Stimulated activated CD8-positive, alpha-beta memory T cell treated with anti-CD3 and anti-CD28 coated beads, Interleukin-7, amount 100 ng/mL, for 1 hour (primary cell): ENCODE data around the gene GATAD1.
"Not testable (repeated sequence)": the region's sequence is repeated elsewhere in the genome, so short reads cannot be mapped to it uniquely, and the experiment has no call there.

ENCODE experiments used
- DNase-seq, 2 donors: peaks; one replicate each; pipeline ENCODE4 v3.0.0-alpha.2; 2020; ENCODE audit warnings: low read depth in 2 of 2

GATAD1 gene

DNA sequence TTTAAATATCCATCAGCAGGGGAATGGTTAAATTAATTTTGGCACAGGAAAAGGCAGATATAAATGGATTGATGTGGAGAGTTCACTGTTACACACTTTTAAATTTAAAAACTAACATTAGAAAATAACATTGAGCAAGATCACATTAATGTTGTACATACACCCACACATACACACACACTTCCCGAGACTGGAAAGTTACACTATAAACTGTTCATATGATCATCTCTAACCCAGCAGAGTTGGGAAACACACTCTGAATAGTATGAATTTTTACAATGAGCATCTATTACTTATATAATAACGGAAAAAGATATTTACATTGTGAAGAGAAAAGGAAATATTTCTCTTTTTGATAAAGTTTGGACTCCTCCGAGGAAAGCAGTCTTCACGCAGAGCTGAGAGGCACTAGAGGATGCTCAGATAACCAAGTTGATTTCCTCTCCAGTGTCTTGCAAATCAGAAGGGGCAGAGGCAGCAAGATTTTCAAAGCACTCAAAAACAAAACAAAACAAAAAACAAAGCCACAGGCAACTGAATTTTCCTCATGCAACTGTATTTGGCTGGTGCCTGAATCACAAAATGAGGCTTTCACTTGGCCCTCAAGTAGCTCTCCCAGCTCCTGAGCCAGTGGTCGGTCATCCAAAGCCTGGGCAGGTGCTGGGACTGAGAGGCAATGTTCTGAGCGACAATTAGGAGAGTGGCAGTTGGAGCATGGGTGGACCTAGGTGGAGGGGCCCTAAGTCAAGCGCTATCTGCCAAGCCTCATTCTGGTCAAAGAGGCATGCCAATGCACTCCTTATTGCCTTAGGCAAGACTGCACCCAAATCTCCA is 10.5 kb upstream of the GATAD1 start:
- DNase-seq: no peak

DNA sequence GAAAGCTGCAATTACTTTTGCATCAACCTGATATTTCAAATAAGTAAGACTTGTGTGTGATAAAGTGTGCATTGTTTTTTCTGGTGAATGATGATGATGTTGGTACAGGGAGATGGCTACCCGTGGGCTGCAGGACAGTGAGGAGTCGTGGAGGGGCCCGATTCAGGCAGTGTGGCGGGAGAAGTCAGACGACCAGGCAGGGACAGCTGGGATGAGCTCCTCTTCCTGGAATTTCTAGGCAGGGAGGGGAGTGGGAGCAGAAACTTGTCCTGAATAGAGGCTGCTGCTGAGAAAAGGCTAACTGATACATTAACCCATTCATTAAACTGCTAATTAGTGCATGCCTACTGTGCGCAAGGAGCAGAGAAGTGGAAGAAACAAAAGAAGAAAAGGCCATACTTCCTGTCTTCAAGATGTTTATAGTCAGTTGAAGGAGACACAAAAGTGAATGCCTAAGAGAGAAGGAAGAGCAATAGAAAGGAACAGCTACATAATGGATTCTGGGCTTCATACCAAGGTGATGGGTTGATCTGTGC is 9.3 kb upstream of the GATAD1 start:
- DNase-seq: no peak

DNA sequence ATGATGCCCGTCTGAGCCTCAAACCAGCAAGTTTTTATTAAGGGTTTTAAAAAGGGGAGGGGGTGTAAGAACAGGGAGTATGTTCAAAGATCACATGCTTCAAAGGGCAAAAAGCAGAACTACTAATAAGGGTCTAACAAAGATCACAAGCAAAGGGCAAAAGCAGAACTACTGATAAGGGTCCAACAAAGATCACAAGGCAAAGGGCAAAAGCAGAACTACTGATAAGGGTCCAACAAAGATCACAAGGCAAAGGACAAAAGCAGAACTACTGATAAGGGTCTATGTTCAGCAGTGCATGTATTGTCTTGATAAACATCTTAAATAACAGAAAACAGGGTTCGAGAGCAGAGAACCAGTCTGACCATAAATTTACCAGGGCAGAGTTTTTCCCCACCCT is 4.6 kb upstream of the GATAD1 start:
- DNase-seq: not testable (repeated sequence)

DNA sequence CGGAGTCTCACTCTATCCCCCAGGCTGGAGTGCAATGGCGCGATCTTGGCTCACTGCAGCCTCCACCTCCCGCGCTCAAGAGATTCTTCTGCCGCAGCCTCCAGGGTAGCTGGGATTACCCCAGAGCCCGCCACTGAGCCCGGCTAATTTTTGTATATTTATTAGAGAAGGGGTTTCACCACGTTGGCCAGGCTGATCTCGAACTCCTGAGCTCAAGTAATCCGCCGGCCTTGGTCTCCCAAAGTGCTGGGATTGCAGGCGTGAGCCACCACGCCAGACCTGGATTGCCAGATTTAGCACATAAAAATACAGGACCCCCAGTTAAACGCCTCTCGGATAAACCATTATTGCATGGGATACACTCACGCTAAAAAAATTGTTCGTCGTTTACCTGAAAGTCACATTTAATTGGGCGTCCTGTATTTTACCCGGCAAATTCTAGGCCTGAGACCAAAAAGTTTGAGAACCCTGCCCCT is 375 bp upstream of the GATAD1 start:
- DNase-seq: no peak

DNA sequence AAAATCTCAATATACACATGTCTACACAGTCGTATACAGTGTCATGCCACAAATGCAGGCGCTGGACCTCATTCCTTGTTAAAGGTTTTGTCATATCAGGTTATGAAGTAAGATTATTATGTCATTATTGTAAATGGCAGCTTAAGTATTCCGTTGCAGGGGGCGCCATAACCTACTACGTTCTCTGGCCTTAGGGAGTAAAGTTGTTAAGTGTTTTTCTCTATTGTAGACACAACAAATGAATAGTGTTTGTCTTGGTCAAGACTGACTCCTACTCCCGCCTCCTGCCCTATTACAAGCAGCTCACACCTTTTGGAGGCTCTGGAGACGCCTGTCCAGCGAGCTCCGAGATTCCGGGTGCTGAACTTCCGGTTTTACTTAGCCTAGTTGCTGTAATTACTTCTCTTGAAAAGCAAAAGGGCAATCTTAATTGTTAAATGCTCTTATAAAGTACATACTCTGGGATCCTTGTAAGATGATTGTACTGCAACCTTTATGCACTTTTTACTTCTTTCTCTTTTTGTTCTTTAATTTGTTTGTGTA is 994 bp downstream of the GATAD1 start:
- DNase-seq: peak; percentile 13 to 29

DNA sequence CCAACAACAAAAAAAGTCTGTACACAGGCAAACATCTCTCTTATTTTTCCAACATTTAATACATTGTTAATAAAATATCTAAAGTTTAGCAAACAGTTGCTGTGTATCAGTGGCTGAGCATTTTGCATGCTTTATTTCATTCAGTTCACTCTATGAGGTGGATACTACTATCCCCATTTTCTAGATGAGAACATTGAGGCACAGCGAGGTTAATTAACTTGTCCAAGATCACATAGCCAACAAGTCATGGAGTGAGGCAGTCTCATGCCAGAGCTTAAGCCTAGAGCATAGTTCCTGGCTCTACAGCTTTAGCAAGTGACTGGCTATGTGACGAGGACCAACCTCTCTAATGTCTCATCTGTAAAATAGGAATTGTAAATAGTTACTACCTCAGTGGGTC is 4.4 kb downstream of the GATAD1 start:
- DNase-seq: no peak

DNA sequence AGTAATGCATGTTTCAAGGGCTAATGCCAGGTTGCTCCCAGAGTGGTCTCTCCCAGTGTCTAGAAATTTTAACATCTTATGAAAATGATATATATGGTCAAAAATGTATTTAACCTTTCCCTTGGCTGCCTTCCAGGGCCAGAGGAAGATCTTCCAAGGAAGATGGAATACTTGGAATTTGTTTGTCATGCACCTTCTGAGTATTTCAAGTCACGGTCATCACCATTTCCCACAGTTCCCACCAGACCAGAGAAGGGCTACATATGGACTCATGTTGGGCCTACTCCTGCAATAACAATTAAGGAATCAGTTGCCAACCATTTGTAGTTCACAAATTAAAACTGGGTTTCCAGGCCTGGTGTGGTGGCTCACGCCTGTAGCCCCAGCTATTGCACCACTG is 9.0 kb downstream of the GATAD1 start:
- DNase-seq: no peak

DNA sequence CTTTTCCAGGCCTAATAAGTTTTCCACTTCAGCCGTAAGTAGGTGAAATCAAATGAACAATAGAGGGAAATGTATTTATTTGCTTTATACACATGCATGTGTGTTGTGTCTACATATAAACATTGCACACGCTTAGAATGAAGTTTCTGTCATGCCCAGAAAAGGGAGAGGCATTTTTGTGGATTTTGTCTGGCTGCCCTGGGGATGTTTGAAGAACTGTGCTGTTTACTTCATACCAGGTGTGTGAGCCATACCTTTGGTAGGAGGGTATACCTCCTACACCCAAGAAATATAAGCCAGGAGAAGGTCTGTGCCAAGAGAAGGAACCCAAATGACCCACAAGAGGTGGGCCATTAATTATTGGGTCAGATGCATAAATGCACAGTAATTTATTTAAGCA is 12.8 kb downstream of the GATAD1 start:
- no peak for DNase-seq

DNA sequence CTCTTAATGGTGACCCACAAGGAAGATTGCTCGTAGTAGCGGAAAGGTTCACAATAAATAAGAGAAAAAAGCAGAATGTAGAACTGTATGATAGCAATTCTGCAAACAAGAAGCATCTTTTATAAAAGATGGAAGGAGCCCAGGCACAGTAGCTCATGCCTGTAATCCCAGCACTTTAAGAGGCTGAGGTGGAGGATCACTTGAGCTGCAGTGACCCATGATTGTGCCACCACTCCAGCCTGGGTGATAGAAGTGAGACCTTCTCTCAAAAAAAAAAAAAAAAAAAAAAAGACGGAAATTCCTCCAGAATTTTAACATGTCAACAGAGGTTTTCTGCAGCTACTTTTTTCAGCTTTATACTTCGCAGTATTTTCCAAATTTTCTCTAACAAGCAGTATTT is 13.2 kb downstream of the GATAD1 start:
- DNase-seq: no peak

DNA sequence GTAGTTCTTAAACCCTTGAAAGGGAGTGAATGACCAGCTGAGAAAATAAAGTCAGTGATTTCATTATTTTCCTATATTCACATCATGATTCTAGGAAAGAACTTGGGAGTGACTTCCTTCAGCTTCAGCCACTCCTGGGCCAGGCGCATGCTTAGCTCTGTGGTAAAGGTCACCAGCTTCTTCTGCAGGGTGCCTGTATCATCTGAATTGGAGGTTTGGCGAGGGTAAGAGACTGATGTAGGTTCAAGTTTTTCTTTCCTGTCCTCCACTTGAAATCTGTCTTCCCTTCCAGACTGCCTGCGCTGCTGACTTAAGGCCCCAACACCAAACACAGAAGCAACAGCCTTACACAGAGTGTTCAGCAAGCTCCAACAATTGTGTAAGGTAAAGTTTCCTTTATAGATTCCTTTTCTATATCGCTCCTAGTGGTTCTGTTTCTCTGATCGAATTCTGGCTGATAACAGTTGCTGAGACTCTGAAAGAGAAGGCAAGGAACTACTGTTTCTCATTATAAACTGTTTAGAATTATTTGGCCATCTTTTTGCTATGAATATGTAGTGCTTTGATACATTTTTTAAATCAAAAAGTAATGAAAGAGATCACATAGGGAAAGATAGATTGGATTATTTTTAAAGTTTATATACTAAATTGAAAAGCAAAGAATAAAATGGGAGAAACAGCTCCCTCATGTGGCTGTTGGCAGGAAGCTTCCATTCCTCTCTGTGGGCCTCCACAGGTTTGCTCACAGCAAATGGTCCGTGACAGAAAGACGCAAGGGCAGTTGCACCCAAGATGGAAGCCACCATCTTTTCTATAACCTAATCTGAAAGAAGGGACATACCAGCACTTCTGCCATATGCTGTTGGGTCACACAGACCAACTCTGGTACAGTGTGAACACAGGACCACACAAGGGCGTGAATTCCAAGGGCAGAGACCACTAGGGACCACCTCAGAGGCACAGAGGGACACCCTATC is 14.0 kb downstream of the GATAD1 start:
- no peak for DNase-seq

DNA sequence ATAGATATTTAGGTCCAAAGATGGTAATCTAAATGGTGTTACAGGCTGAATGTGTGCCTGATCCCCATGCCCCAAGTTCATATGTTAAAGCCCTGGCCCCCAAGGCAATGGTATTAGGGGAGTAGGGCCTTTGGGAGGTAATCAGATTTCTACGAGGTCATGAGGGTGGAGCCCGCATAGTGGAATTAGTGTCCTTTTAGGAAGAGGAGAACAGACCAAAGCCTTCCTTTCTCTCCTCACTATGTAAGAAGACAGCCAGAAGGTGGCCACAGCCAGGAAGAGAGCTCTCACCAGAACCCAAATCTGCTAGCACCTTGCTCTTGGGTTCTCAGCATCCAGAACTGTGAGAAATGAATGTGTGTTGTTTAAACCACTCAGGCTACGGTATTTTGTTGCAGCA is 15.3 kb downstream of the GATAD1 start:
- DNase-seq: no peak

DNA sequence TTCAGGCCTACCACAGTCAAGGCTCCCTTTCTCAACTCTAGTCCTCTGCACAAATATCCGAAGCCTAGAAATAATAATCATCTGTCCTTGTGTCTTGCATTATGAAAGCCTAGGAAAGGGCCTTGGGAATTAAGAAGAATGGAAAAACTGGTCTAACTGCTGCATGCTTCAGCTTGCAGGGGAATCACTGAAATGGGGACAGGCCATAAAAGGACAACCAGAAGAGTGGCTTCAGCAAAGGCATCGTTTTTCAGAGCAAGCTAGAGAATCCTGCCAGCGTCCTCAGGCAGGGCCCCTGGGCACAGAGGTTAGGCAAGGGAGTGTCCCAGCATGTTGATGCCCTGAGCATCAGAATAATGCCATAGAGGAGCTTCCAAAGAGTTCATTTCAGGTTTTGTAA is 17.2 kb downstream of the GATAD1 start:
- DNase-seq: no peak

DNA sequence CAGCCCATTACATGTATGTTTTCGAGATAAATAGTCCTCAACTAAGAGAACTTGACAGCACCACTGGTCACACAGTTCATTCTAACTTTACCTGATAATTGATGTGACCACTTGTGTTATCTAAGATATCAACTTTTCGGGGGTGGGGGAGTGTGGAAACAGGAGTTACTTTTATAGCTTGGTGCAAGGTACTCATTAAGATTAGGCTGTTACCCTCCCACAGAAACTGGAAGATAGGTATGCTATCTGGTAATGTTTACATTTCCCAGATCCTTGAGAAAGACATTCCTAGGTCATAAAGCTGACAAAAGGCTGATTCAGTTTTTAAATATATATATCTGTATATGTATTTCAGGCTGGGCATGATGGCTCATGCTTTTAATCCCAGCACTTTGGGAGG is 19.4 kb downstream of the GATAD1 start:
- no peak for DNase-seq

DNA sequence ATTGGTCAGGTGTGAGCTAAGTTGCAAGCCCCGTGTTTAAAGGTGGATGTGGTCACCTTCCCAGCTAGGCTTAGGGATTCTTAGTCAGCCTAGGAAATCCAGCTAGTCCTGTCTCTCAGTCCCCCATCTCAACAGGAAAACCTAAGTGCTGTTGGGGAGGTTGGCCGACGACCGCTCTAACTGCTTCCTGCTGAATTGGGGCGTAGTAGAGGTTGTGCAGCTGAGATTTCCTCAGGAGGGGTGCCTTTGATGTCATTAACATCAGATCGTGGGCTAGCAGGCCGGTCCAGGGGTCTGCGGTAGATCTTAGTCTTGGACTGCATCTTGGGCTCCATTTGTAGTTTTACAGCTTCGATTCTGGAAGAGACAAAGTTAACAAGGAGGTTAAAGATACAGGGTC is 21.3 kb downstream of the GATAD1 start:
- not testable (repeated sequence) for DNase-seq

DNA sequence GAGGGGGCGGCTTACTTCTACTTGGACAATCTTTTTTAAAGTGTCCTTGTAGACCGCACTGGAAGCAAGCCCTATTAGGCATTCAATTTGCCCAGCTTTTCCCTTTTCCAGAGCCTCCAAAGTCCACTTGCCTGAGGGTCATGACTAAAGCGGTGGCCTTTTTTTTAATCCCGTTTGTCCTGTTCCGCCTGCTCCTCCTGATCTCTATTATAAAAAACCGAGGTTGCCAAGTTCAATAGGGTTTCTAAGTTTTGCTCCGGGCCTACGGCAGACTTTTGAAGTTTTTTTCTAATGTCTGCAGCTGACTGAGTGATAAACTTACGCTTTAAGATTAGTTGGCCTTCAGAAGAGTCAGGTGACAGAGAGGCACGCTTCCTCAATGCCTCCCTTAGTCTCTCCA is 26.7 kb downstream of the GATAD1 start:
- DNase-seq: not testable (repeated sequence)

DNA sequence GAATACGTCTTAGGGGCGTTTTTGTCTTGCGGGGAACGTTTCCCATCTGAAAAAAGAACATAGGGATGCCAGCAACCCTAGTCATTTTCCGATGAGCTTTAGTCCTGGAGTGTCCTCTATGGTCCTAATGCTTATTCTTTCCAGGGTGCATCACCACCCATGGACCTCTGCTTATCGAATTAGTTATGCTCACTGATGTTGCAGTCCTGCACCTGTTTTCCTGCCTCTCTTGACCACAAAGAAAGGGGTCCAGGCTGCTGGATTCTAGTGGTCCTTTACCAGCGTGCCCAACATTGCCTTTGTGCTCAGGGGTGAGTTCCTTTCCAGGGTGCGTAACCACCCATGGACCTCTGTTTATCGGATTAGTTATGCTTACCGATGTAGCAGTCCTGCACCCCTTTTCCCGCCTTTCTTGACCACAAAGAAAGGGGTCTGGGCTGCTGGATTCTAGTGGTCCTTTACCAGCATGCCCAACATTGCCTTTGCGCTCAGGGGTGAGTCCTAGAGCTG is 28.0 kb downstream of the GATAD1 start:
- DNase-seq: not testable (repeated sequence)

DNA sequence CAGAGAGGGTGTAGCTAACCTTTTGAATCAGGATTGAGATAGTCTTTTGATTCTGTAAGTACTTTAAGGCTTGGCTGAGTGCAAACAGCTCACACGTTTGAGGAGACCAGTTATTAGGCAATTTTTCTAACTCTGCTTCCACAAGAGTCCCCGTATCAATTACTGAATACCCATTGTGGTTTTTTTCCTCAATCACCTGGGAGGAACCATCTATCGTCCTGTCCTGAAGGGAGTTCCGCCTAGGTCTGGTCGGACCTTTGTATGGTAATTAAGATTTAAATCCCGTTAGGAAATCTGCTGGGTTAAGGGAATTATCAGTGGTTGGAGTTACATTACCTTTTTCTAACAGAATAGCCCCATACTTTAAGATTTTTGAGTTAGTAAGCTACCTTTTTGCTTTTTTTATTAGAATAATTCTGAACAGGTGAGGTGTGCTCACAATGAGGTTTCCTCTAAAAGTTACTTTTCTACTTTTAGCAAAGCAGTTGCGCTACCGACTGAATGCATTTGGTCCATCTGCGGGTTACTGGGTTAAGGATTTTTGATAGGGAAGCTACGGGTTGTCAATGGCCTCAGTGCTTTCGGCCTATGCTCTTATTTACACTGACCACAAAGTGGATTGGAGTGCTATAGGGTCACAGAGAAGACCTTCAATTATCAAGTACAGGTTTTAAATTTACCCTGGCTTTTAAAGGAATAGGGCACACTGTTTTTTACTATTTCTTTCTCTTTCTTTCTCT is 28.7 kb downstream of the GATAD1 start:
- DNase-seq: not testable (repeated sequence)

DNA sequence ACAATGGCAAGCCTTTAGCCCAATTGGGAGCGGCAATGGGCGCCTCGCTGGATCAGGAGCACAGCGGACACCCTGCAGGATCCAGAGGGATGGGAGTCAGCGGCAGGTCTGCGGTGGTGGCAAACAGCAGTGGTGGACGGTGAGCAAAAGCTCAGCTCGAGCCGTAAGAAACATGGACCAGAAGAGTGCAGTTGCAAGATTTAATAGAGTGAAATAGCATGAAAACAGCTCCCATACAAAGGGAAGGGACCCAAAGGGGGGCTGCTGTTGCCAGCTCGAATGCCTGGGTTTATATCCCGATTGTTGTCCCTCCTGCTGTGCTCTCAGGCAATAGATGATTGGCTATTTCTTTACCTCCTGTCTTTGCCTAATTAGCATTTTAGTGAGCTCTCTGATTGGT is 30.4 kb downstream of the GATAD1 start, which contains the start of gene ERVW-1:
TSS of gene ERVW-1 (minus strand) at position 266 of the 400 bp plus-strand sequence. CDS start 7,565 bp downstream, outside the sequence.
- DNase-seq: not testable (repeated sequence)

DNA sequence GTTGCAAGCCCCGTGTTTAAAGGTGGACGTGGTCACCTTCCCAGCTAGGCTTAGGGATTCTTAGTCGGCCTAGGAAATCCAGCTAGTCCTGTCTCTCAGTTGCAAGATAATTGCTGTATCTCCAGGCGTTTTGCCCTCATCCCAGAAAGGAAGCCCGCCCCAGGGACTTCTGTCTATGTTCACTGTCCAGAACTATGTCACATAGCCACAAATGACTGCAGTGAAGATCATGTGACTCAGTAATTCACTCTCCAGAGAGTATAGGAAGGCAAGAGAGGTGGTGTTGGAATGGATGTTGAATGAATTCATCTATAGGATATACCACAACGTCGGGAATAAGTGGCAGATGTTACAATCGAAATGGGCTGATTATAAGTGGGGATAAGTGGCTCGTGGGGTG is 30.8 kb downstream of the GATAD1 start:
- DNase-seq: no peak

DNA sequence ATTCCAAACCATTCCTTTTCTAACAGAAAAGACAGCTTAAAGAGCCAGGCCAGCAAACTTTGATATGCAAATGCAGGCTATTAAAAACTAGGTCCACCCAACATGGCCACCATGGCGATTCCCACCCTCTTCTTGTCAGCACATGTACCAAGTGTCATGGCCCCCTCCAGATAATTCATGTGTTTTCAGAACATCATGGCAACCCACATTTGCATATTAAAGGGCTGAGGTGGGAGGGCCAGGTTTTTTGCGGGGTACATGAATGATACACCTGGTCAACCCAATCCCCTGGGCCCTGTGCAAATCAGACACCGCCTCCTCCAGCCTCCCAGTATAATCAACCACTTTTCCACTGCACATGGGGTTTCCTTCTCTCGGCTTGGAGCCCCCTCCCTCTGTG is 31.4 kb downstream of the GATAD1 start:
- no peak for DNase-seq

DNA sequence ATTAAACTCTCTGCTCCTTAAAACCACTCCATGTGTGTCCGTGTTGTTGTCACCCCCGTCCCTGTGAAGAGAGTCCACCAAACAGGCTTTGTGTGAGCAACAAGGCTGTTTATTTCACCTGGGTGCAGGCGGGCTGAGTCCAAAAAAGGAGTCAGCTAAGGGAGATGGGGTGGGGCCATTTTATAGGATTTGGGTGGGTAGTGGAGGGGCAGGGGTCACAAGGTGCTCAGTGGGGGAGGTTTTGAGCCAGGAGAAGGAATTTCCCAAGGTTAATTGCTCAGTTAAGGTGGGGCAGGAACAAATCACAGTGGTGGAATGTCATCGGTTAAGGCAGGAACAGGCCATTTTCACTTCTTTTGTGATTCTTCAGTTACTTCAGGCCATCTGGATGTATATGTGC is 31.9 kb downstream of the GATAD1 start:
- not testable (repeated sequence) for DNase-seq
